ENCODE results near the gene CACNA1C.

Gene CACNA1C

GRCh38 chr12:2628401-2628800, 575.6 kb downstream of the CACNA1C start:
- no peak for DNase-seq (ENCODE audit: low read depth)

- no peak for DNase-seq (ENCODE audit: low read depth)
These were observed 576.3 kb downstream of the CACNA1C start for GRCh38 chr12:2629051-2629450.

- no peak for DNase-seq (ENCODE audit: low read depth)
These were observed 579.0 kb downstream of the CACNA1C start for GRCh38 chr12:2631653-2632350.

GRCh38 chr12:2633176-2633824, 580.5 kb downstream of the CACNA1C start:
- DNase-seq (ENCODE audit: low read depth), result no peak

GRCh38 chr12:2633825-2634200, 581.0 kb downstream of the CACNA1C start:
- no peak for DNase-seq (ENCODE audit: low read depth)

GRCh38 chr12:2634471-2634870, 581.7 kb downstream of the CACNA1C start:
- no peak for DNase-seq (ENCODE audit: low read depth)

- DNase-seq (ENCODE audit: low read depth), result no peak
These were observed 584.1 kb downstream of the CACNA1C start for GRCh38 chr12:2636741-2637340.

- DNase-seq (ENCODE audit: low read depth), result no peak
These were observed 584.6 kb downstream of the CACNA1C start for GRCh38 chr12:2637371-2637770.

GRCh38 chr12:2638273-2639019, 585.7 kb downstream of the CACNA1C start:
- no peak for DNase-seq (ENCODE audit: low read depth)

- DNase-seq (ENCODE audit: low read depth), result no peak
These were observed 586.2 kb downstream of the CACNA1C start for GRCh38 chr12:2639020-2639298.

- no peak for DNase-seq (ENCODE audit: low read depth)
These were observed 587.5 kb downstream of the CACNA1C start for GRCh38 chr12:2640281-2640680.

GRCh38 chr12:2640709-2641108, 587.9 kb downstream of the CACNA1C start:
- DNase-seq (ENCODE audit: low read depth), result no peak

- no peak for DNase-seq (ENCODE audit: low read depth)
These were observed 588.4 kb downstream of the CACNA1C start for GRCh38 chr12:2641207-2641606.

GRCh38 chr12:2641761-2642160, 589.0 kb downstream of the CACNA1C start:
- DNase-seq (ENCODE audit: low read depth), result no peak

- no peak for DNase-seq (ENCODE audit: low read depth)
These were observed 589.5 kb downstream of the CACNA1C start for GRCh38 chr12:2642176-2642892.

GRCh38 chr12:2642896-2643425, 590.2 kb downstream of the CACNA1C start:
- no peak for DNase-seq (ENCODE audit: low read depth)

- no peak for DNase-seq (ENCODE audit: low read depth)
These were observed 590.9 kb downstream of the CACNA1C start for GRCh38 chr12:2643576-2644135.

- no peak for DNase-seq (ENCODE audit: low read depth)
These were observed 592.1 kb downstream of the CACNA1C start for GRCh38 chr12:2644683-2645405.

GRCh38 chr12:2645460-2645859, 592.7 kb downstream of the CACNA1C start:
- no peak for DNase-seq (ENCODE audit: low read depth)

- DNase-seq (ENCODE audit: low read depth), result no peak
These were observed 593.6 kb downstream of the CACNA1C start for GRCh38 chr12:2646341-2646740.

- DNase-seq (ENCODE audit: low read depth), result no peak
These were observed 594.4 kb downstream of the CACNA1C start for GRCh38 chr12:2647186-2647585.

Measured in stimulated activated CD8-positive, alpha-beta memory T cell treated with anti-CD3 and anti-CD28 coated beads, Interleukin-15, amount 100 ng/mL, for 24 hours (primary cell).